Tibial nerve (tissue), 4 donors: Measurements from ENCODE around the gene OR2B2. TPM values are rescaled to one million over a fixed set of nuclear protein-coding genes. Genes with fewer than 3 reads are reported as not detected.
A peak's percentile ranks its signal among the peaks of the same experiment; 100 is the strongest.

ENCODE experiments used
- DNase-seq, 2 donors: peaks; one replicate each; pipeline ENCODE4 v3.0.0-alpha.2; 2019; ENCODE audit warnings: low spot score in 2 of 2
- H3K27ac ChIP-seq, 4 donors: fragments of 200-600 bp; sonication (generic) in 3 of 4; one replicate each; pipeline ENCODE4 v1.5.1; 2017 to 2019; ENCODE audit warnings: mild to moderate bottlenecking in 1 of 4
- H3K27me3 ChIP-seq, 2 donors: fragments of 200-600 bp; sonication (generic) in 1 of 2; one replicate each; pipeline versions ENCODE4 v1.5.1 to v1.6.0; 2017 to 2019
- H3K36me3 ChIP-seq, 3 donors: fragments of 200-600 bp; sonication (generic); one replicate each; pipeline ENCODE4 v1.5.1; 2018 to 2019
- H3K4me1 ChIP-seq, 4 donors: fragments of 200-600 bp; sonication (generic) in 3 of 4; one replicate each; pipeline ENCODE4 v1.5.1; 2017 to 2019
- H3K4me3 ChIP-seq, 4 donors: fragments of 200-600 bp; sonication (generic) in 3 of 4; one replicate each; pipeline ENCODE4 v1.5.1; 2017 to 2019; ENCODE audit warnings: mild to moderate bottlenecking in 1 of 4, moderate library complexity in 1 of 4
- H3K9me3 ChIP-seq, 4 donors: fragments of 200-600 bp; sonication (generic) in 3 of 4; one replicate each; pipeline ENCODE4 v1.5.1; 2017 to 2019
- CTCF ChIP-seq, 5 experiments: fragments of 200-600 bp in 3 of 5; fragments of 450-650 bp in 2 of 5; sonication (generic) in 3 of 5; IDR thresholded peaks; one replicate each; pipeline ENCODE4 v1.5.1; 2016 to 2019; ENCODE audit warnings: antibody characterized with exemption in 5 of 5, mild to moderate bottlenecking in 3 of 5, moderate library complexity in 2 of 5
- EP300 ChIP-seq, 2 donors: sonication (generic); formaldehyde crosslinking; IDR thresholded peaks; one replicate each; pipeline ENCODE4 v1.6.1; 2017; ENCODE audit warnings: antibody characterized with exemption in 2 of 2, mild to moderate bottlenecking in 1 of 2
- POLR2A ChIP-seq, 2 donors: fragments of 450-650 bp; IDR thresholded peaks; one replicate each; pipeline ENCODE4 v1.6.1; 2017; ENCODE audit warnings: antibody characterized with exemption in 2 of 2, mild to moderate bottlenecking in 2 of 2, moderate library complexity in 2 of 2
- WGBS, 2 donors: methylation state at CpG; one replicate each; pipeline ENCODE4 v1.1.5; 2018; 5-methylcytosine and 5-hydroxymethylcytosine counted together
- total RNA-seq, 4 donors: library from RNA; depleted of rRNA; stranded (reverse); fragments of >200 nt; gene quantifications; one replicate each; pipeline ENCODE4 v1.1.0, GENCODE V29; 2016

OR2B2 gene
- total RNA-seq, 4 donors from 2014 or later, result not detected

GRCh38 chr6:27879837-27880236 lies 32.4 kb downstream of the OR2B2 start:
- TF ChIP-seq POLR2A (IDR thresholded peaks at IDR 0.05) (no peak), EP300 (IDR thresholded peaks at IDR 0.05) (no peak), CTCF (IDR thresholded peaks at IDR 0.05) (no peak)
- H3K4me1 ChIP-seq, result no peaks in the 10 kb centered on the region
- no peak for DNase-seq
- H3K27me3 ChIP-seq, result peaks cover 0 to 13% of the 10 kb centered on the region in 2 donors
- no peak overlapping the region for H3K4me3 ChIP-seq
- H3K9me3 ChIP-seq, result no peaks in the 10 kb centered on the region
- H3K36me3 ChIP-seq, result no peaks in the 10 kb centered on the region
- WGBS, 2 donors, result 83 to 87% methylated on average over 5 of the region's 5 CpGs
- H3K27ac ChIP-seq, result no peak overlapping the region

- Histone ChIP-seq H3K9me3 (no peaks in the 10 kb centered on the region), H3K27me3 (peaks cover 0 to 62% of the 10 kb centered on the region in 2 donors), H3K36me3 (no peaks in the 10 kb centered on the region), H3K4me3 (peak overlapping the region in 1 of 4 donors; percentile 59), H3K4me1 (peaks cover 0 to 25% (median 4%) of the 10 kb centered on the region in 4 donors), H3K27ac (peak overlapping the region in 2 of 4 donors; percentile 78 to 79)
- TF ChIP-seq EP300 (IDR thresholded peaks at IDR 0.05) (no peak), POLR2A (IDR thresholded peaks at IDR 0.05) (no peak), CTCF (IDR thresholded peaks at IDR 0.05) (no peak)
- 72 to 81% methylated on average over 8 of the region's 8 CpGs for WGBS, 2 donors
- DNase-seq, result no peak
Observed at GRCh38 chr6:27874016-27874415, 38.2 kb downstream of the OR2B2 start.

- peak in 1 of 2 donors; percentile 52 for DNase-seq
- Histone ChIP-seq H3K36me3 (no peaks in the 10 kb centered on the region), H3K27me3 (peaks cover 0 to 69% of the 10 kb centered on the region in 2 donors), H3K4me1 (peaks cover 0 to 25% (median 4%) of the 10 kb centered on the region in 4 donors), H3K27ac (peak overlapping the region in 3 of 4 donors; percentile 72 to 79 (median 78)), H3K9me3 (no peaks in the 10 kb centered on the region), H3K4me3 (peak overlapping the region; percentile 38 to 59 (median 50))
- TF ChIP-seq POLR2A (IDR thresholded peaks at IDR 0.05), result no peak
- TF ChIP-seq EP300 (IDR thresholded peaks at IDR 0.05), result peak; percentile 20 to 62
- 2 to 3% methylated on average over 41 to 47 of the region's 50 CpGs for WGBS, 2 donors
Observed at GRCh38 chr6:27873021-27873940, 38.9 kb downstream of the OR2B2 start.

GRCh38 chr6:27872642-27873020 lies 39.6 kb downstream of the OR2B2 start:
- 0 to 1% methylated on average over 16 of the region's 16 CpGs for WGBS, 2 donors
- Histone ChIP-seq H3K27ac (peak overlapping the region in 3 of 4 donors; percentile 72 to 79 (median 78)), H3K36me3 (no peaks in the 10 kb centered on the region), H3K4me3 (peak overlapping the region; percentile 38 to 59 (median 50)), H3K27me3 (peaks cover 0 to 75% of the 10 kb centered on the region in 2 donors), H3K9me3 (no peaks in the 10 kb centered on the region), H3K4me1 (peaks cover 0 to 29% (median 4%) of the 10 kb centered on the region in 4 donors)
- TF ChIP-seq EP300 (IDR thresholded peaks at IDR 0.05), result no peak
- TF ChIP-seq CTCF (IDR thresholded peaks at IDR 0.05), result no peak
- TF ChIP-seq POLR2A (IDR thresholded peaks at IDR 0.05), result no peak
- no peak for DNase-seq

- TF ChIP-seq CTCF (IDR thresholded peaks at IDR 0.05), result no peak
- peak; percentile 76 to 81 for TF ChIP-seq POLR2A (IDR thresholded peaks at IDR 0.05)
- TF ChIP-seq EP300 (IDR thresholded peaks at IDR 0.05), result peak in 1 of 2 donors; percentile 81
- peaks cover 0 to 81% of the 10 kb centered on the region in 2 donors for H3K27me3 ChIP-seq
- H3K27ac ChIP-seq, result peak overlapping the region in 3 of 4 donors; percentile 72 to 79 (median 78)
- H3K9me3 ChIP-seq, result no peaks in the 10 kb centered on the region
- 2 to 3% methylated on average over 42 to 46 of the region's 49 CpGs for WGBS, 2 donors
- no peaks in the 10 kb centered on the region for H3K36me3 ChIP-seq
- H3K4me1 ChIP-seq, result peaks cover 0 to 35% (median 6%) of the 10 kb centered on the region in 4 donors
- H3K4me3 ChIP-seq, result peak overlapping the region; percentile 38 to 59 (median 50)
- DNase-seq, result peak in 1 of 2 donors; percentile 81
Observed at GRCh38 chr6:27871924-27872638, 40.1 kb downstream of the OR2B2 start.
